HG03108 (cell line): ENCODE results near the gene SOX4.
"Not testable (repeated sequence)": the region's sequence is repeated elsewhere in the genome, so short reads cannot be mapped to it uniquely, and the experiment has no call there.

Experiments used
- ATAC-seq: cut with Tn5 transposase; IDR thresholded peaks from one replicate; pipeline ENCODE4 v1.9.1; 2021; ENCODE audit warnings: moderate library complexity; ENCODE audit not compliant: unreplicated experiment

The SOX4 gene

DNA sequence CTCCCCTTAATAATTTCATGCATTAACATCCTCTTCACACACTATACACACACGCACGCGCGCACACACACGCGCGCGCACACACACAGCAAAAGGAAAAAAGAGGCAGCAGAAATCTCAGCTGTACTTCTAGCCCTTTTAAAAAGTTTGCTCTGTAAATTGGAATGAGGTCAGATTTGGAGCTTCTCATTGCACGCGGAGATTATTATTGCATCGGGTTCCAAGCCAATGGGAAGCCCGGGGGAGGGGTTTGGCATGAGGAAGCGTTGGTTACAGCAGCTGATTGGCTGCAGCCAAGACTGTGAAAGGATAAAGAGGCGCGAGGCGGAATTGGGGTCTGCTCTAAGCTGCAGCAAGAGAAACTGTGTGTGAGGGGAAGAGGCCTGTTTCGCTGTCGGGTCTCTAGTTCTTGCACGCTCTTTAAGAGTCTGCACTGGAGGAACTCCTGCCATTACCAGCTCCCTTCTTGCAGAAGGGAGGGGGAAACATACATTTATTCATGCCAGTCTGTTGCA is at the start of gene SOX4:
Gene SOX4, plus strand, starts transcription at position 340 of the 515 bp plus-strand sequence. CDS start 784 bp downstream, outside the sequence.
- ATAC-seq: peak; percentile 68

DNA sequence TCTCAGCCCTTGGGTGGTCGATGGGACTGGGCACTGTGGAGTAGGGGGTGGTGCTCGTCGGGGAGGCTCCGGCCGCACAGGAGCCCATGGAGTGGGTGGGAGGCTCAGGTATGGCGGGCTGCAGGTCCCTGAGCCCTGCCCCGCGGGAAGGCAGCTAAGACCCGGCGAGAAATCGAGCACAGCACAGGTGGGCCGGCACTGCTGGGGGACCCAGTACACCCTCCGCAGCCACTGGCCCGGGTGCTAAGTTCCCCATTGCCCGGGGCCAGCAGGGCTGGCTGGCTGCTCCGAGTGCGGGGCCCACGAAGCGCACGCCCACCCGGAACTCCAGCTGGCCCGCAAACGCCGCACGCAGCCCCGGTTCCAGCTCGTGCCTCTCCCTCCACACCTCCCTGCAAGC is 41.3 kb upstream of the SOX4 start:
- ATAC-seq: not testable (repeated sequence)

DNA sequence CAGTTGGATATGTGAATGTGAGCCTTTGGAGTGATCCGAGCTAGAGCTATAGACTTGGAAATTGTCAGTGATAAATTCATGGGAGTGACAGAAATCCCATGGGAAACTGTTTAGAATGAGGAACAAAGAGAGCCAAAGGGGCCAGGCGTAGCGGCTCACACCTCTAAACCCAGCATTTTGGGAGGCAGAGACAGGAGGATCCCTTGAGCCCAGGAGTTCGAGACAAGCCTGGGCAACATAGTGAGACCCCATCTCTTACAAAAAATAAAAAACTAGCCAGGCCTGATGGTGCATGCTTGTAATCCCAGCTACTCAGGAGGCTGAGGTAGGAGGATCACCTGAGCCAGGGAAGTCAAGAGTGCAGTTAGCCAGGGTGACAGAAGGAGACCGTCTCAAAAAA is 39.3 kb upstream of the SOX4 start:
- ATAC-seq: no peak

DNA sequence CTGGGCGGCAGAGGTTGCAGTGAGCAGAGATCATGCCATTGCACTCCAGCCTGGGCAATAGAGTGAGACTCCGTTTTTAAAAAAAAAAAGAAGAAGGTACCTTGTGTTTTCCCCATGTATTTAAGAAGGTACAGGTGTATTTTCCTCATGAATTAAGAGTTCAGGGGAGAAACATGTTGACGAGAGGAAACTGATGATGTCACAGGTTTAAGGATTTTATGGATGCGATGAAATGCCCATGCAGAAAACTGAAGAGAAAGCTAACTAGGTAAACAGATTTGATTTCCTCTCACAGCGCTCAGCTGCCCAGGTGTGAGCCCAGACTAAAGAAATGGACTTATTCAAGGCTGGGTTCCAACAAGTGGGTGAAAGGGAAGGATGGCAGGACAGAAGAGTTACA is 38.4 kb upstream of the SOX4 start:
- ATAC-seq: no peak

DNA sequence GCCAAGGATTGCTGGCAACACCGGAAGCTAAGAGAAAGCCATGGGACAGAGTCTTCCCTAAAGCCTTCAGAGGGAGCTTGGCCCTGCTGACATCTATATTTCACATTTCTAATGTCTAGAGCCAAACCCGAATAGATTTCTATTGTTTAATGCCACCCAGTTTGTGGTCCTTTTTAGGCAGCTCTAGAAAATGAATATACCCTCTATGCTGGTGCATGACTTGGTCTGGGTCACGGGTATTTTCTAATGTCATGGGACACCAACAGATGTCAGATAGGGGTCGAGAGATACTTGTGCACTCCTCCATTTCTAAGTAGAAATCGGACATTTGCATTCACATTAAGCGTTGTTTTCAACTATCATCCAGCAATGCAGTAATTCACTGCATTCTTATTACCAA is 37.0 kb upstream of the SOX4 start:
- ATAC-seq: no peak

DNA sequence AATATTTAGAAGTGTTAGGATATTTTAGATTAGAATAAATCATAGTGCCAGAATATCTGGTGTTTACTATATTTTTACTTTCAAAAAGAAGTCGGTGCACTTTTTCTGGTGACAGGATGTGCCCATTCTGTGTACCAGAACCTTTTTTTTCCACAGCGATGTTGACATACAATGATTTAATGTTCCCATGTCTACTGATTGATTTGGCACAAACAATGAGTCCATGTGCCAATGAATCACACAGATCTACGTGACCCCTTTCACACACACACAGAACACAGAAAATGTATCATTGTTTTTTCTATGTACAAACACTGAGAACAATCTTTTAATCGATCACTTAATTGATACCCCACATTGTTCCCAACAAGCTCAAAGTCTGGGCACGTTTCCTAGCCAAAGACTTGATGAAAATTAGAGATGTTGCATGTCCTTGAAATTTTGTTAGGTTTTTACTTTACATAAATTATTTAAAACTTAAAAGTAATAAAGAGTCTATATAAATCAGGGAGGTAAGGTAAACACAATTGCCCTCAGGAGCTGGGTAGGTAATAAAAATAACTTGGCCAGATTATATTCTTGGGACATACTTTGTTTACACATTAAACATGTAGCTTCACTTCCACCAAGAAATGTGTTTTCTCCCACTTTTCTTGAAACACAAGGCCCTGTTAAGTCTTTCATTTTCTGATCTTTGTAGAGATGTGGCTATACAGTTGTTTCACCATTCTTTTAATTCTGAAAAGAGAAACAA is 36.4 kb upstream of the SOX4 start:
- ATAC-seq: no peak

DNA sequence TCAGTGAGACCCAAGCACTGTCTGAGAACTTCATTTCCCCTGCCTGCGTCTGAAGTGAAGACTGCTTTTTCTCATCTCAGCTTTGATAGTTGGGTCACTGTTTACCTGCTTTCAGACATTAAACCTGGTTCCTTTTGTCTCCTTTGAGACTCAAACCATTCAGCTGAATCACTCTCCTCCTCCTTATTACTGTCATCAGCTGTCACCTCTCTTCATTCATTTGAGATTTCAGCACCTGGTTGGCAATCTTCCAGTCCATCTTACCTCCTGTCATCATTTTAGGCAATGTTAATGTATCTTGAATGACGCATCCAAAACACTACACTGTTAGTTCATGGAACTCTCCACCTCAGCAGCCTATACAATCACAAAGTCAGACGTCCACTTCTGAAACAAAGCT is 34.3 kb upstream of the SOX4 start:
- no peak for ATAC-seq

DNA sequence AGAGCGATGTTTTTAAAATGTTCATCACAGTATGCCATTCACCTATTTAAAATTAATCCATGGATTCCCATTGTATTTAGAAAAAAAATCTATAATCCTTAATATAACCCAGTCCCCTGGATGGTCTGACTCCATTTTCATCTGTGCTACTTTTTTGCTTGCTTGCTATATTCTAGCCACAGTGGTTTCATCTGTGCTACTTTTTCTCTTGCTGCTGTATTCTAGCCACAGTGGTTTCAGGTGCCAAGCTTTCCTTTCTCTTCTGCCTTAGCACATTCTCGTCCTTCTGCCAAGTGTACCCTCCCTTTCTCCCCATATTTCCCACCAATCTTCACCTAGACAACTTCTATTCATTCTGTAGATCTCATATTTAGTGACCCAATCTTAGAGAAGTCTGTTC is 33.3 kb upstream of the SOX4 start:
- ATAC-seq: no peak

DNA sequence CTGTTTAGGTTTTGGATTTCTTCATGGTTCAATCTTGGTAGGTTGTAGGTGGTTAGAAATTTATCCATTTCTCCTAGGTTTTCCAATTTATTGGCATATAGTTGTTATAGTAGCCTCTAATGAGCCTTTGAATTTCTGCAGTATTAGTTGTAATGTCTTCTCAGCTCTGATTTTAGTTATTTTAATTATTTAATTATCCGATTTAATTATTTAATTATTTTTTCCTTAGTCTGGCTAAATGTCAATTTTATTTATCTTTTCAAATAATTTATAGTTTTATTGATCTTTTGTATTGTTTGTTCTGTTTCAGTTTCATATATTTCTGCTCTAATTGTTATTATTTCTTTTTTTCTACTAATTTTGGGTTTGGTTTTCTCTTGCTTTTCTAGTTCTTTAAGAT is 28.1 kb upstream of the SOX4 start:
- no peak for ATAC-seq

DNA sequence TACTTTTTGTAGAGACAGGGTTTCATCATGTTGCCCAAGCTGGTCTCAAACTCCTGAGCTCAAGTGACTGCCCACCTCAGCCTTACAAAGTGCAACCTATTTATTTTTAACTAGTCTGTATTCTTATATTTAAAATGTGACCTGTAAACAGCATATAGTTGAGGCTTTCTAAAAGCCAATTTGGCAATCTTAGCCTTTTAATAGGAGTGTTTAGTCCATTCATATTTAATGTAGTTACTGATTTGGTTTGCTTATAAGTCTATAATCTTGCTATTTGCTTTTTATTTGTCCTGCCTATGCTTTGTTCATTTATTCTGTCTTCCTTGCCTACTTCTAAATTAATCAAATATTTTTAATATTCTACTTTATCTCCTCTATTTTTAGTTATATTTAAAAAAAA is 15.0 kb upstream of the SOX4 start:
- ATAC-seq: no peak

DNA sequence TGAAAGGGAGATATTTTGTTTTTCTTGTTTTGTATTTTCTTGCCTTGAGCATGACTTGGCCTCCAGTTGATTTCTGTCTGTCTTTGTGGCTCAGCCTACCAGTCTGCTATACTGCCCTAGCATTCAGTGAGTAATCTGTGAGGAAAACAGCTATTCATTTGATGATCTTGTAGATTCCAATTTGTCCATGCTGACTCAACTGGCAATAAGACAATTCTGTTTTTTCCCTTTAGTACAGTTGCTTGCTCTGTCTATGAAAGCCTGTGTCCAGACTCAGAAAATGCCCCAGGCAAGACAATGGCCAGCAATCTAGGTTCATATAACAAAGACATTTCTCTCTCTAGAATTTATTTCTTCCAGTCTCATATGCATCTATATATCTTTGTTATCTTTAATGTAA is 10.9 kb upstream of the SOX4 start:
- no peak for ATAC-seq

DNA sequence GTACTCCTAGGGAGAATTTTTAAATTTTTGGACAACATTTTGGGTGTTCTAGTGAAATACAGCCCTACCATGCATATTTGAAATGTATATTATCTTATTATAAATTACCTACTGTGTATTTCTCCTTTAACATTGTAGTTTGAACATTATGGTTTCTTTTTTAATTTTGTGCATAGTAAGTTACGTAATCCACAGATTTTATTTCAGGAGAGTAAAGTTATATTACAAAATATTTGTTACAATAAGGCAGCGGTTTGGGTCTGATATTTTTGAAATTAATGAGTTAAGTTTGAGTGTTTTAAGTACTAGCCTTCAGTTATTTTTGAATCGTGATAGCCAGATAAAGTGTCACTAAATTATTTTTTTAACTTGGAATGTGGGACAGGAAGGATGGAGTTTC is 7.3 kb upstream of the SOX4 start:
- no peak for ATAC-seq

DNA sequence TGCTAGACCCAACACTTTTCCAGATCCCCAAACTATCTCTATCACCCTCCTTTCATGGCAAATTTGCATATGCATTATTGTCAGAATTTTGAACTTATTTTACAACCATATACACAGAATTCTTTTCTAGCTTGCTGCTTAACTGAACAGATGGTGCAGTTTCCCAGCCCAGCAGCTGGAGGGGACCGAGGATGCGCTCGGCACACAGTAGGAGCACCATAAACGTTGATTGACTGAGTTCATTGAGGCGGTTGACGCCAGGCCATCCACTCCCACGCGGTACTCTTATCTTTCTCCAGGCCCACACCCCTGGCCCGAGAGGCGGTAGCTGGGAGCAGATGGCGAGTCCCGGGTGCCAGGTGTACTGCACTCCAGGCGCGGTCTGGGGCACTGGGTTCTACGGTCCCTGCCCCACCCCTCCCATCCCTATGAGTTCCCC is 6.8 kb upstream of the SOX4 start:
- no peak for ATAC-seq

DNA sequence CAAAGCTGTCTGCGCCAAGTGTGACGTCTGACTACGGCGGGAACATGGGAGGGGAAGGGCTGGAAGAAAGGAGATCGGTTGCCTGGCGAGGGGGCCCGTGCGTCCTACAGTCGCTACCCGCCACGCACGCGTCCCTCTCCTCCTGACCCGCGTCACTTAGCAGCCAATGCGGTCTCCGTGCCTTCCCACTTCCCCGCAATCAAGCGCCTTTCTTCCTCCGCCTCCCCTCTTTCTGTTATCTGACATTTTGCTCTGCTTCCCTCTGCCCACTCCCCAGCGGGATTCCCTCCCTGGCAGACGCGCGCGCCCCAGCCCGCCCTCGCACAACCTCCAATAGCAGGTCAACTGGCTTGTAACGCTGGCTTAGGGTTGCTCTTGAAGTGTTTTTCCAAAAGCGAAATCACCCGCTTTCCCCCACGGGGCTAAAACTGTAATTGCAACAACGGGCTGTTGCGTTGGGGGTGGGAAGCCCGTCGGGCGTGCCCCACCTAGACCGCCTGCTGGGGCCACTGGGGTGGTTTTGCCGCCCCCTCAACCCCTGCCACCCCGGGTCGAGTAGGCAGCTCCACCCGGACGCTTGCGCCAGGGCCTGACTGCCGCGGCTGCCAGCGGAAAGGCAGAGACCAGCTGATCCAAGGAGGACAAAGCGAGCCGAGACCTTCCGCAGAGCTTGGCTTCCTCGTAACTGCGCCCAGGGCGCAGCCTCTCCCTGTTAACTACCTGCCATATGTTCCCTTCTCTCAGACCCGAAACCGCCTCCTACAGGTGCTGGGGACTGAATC is 6.2 kb upstream of the SOX4 start:
- peak; percentile 25 for ATAC-seq

DNA sequence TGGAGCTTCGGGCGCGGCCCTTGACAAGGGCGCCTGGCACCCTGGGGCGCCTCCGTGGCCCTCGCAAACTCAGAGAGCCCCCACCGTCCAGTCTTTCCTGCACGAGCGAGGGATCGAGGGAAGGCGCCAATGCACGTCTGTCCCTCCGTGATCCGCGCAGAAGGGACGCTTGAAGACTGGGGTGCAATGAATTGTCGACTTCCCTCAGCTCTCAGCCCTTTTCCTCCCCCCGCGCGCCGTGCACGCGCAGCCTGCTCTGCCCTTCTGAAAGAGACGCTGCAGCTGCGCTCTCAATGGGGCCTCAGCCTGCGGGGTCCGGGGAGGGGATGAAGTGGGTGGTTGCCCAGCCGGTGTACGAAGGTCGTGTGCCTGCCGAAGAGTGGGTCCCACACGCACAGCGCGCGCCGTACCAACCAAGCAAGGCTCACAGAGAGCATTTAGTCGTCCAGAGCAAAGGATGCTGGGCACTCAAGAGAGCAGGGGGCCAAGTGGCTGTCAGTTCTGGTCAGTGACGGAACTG is 5.5 kb upstream of the SOX4 start:
- ATAC-seq: peak; percentile 34

DNA sequence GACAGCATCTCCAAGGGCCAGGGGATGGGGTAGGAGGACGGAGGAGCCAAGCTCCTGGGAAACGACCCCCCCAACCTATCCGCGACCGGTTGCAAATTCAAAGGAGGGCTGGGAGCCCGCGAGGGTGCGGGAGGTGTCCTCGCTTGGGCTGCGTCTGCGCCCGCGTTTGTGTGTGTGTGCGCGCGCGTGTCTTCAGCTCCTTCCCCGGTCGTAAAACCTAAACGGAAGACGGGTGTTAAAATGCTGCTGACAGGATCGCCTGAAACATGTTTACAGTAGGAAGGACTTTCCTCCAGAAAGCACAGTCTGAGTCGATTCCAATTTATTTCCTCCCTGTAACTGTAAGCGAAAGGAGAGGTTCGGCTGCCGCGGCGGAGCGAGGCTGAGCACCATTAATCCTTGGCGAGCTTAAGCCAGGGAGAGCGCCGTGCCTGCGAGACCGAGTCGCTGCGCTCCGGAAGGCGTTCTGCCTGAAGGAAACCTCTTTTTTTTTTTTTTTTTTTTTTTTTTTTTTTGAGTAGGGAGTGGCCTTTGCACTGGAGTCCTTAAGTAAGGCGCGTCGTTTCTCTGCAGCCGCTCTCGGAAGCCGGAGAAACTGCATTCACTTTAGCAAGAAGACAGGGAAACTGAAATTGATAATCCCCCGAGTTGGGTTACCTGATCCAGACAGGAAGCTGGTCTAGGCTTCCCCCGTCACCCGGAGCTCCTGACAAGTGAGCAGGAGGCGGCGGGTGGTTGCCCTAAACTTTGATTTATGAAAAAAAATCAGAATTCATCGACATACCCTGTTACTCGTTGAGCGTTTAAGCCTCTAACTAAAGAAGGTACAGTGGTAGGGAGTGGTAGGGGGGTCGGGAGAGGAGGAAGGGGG is 4.8 kb upstream of the SOX4 start:
- ATAC-seq: peak; percentile 23

DNA sequence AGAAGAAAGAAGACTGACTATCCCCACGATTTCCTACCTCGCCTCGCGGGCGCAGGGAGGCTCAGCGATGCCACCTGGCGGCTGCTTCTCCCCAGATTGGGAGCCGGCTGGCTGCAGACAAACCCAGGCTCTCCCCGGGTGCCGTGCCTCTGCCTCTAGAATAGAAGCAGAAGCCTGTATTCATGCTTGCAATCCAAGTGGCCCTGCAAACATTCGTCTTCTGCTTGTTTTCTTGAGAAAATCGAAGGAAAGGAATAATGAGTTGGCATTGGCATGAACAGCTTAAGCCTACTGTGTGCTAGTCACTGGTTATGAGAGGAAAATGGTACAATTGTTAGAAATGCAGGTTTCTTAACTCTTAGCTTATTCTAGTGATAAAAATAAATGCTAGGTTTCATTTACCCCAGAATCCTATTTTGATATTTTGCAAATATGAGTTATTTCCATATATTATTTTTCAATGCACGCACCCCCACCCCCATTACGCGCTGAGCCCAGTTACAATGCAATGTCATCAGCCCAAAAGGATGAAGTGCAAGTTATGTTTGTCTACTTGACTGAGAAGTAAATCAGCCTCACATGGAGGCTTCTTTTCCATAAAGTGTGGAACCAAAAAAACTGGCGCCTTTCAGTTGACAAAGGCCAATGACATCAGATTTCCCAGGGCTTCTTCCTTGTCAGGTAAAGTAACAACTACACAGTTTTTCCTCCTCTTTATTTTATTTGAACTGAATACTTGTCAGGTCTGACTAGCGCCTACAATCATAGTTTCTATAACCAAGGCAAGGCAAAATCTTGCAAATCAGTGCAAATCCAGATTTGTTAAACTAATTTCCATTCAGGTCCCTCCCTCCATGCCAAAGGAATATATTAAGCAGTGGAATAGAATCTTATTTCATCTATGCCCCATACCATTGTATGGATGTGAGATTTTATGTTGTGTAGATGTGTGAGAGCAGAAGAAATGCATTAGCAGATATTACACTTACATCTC is 3.9 kb upstream of the SOX4 start:
- no peak for ATAC-seq

DNA sequence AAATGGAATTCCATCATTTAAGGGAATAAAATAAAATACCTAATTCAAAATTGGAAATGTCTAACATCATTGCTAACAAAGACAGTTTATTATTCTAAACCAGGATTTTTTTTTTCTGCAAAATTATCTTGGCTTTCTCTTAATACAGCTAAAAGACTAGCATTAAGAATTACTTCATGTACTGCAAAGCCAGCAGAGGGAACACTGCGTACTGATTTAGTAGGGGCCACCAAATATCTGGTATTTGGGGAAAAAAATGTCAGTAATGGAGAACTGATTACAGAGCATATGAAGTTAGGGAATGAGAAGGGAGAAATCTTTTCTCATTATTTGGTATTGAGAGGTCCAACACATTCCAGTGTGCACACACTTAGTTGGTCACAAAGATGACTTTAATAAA is 3.2 kb upstream of the SOX4 start:
- ATAC-seq: no peak

DNA sequence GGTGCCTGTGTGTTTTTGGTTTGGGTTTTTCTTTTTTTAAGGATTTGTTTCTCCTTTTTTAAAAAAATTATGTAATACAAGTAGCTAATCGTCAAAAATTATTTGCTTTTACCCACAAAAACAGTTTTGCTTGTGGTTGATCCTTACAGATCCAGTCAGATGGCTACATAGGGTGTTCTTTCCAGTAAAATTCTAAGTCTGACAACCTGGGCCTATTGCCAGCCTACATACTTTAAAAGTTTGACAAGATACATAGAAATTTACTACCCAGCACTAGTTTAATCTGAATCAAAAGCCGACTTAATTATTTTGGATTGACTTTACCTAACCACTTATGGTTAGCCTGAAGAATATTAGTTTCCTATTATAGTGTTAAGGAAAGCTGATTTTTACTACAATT is 2.1 kb upstream of the SOX4 start:
- ATAC-seq: no peak

DNA sequence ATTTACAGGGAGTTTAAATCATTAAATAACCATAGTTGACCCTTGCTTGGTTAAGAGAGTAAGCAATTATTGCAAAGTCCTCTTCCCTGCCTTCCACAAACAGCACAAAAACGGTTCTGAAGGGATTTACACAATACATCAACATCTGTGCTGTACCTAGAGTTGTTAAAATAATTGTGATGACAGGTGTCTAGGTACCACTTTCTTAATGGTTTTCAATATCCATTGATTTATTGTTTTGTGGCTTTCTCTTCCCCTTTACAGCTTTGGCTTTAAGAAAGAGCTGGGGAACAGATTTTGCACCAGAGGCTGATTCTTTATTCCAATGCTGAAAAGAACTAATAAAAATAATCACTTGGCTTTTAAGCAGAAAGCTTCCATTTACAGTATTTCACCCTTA is 598 bp upstream of the SOX4 start:
- ATAC-seq: no peak
